G401 (cell line): ENCODE data around the gene FXYD7. TPM values are rescaled to one million over a fixed set of nuclear protein-coding genes. Genes with fewer than 3 reads are reported as not detected.

Source experiments
- DNase-seq: peaks from one replicate; pipeline ENCODE4 v3.0.0-alpha.2; 2015; ENCODE audit warnings: low spot score
- in situ Hi-C: cut with HindIII; loops from 2 replicates; pipeline ENCODE4 v1.10.0; 2016; ENCODE audit warnings: low sequenced_read_pairs, mixed read lengths
- total RNA-seq: library from RNA; depleted of rRNA; stranded (reverse); fragments of >200 nt; shearing (Covaris generic); gene quantifications from 2 replicates; pipeline ENCODE4 v1.2.3, GENCODE V29; 2014

The FXYD7 gene
- total RNA-seq, 1 experiment from 2014 or later = not detected

GRCh38 chr19:35157431-35157830 is 14.4 kb downstream of the FXYD7 start:
- in situ Hi-C loops = no loop called here
- DNase-seq = no peak

- DNase-seq = no peak
- in situ Hi-C loops = no loop called here
Observed at GRCh38 chr19:35159606-35160005, 16.6 kb downstream of the FXYD7 start.

GRCh38 chr19:35160629-35161433 is 17.8 kb downstream of the FXYD7 start:
- no peak for DNase-seq
- in situ Hi-C loops = no loop called here

DNA sequence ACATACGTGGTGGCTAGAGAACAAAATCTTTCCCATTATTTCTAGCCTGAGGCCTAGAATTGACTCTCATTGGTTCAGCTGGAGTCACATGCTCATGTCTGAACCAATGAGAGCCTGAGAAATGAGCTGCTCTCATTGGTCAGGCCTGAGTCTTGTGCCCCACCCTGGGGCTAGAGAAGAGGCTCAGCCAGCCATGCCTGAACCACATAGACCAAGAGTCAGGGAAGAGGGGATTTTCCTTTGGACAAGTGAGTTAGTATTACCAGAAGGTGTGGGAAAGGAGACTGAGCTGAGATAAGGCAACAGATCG is 18.3 kb downstream of the FXYD7 start:
- in situ Hi-C loops = no loop called here

DNA sequence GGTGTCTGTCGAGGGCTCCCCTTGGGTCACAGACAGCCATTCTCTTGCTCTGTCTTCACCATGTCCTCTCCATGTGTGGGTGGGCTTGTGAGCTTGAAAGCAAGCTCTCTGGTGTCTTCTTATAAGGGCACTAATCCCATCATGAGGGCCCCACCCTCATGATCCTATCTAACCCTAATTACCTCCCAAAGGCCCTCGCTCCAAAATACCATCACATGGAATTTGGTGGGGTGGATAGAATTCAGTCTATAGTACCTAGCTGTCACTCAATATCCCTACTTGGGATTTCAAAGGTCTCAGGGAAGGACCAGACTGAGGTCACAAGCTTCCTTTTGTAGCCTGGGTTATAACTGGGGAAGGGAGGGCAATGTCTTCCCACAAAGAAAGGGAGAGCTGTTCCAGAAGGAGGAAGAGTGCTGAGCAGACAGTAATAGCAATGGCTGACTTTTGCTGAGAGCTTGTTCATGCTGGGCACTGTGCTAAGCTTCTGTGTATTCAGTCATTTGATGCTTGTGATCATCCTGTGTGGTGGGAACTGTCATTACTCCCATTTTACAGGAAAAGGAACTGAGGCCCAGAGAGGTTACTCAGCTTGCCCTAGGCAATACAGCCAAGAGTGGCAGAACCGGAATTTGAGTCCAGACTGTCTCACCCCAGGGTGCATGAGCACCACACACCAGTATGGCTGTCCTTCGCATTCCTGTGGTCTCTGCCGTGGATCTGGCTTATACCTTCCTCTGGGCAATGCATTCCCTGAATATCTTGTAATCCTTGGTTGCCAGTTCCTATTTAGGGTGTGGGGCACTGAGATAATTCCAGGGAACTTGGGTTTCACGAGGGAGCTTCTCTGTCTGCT is 19.6 kb downstream of the FXYD7 start:
- in situ Hi-C loops = no loop called here
- no peak for DNase-seq

More for the DNA sequence above, 18.3 kb downstream of the FXYD7 start:
- DNase-seq = no peak

- no peak for DNase-seq
- in situ Hi-C loops = no loop called here
Observed at GRCh38 chr19:35164418-35164817, 21.4 kb downstream of the FXYD7 start.

- in situ Hi-C loops = no loop called here
- DNase-seq = no peak
Observed at GRCh38 chr19:35165200-35166058, 22.4 kb downstream of the FXYD7 start.

- DNase-seq = no peak
- in situ Hi-C loops = no loop called here
Observed at GRCh38 chr19:35166100-35167063, 23.3 kb downstream of the FXYD7 start.

GRCh38 chr19:35167251-35168119 is 24.4 kb downstream of the FXYD7 start:
- no peak for DNase-seq
- in situ Hi-C loops = no loop called here

DNA sequence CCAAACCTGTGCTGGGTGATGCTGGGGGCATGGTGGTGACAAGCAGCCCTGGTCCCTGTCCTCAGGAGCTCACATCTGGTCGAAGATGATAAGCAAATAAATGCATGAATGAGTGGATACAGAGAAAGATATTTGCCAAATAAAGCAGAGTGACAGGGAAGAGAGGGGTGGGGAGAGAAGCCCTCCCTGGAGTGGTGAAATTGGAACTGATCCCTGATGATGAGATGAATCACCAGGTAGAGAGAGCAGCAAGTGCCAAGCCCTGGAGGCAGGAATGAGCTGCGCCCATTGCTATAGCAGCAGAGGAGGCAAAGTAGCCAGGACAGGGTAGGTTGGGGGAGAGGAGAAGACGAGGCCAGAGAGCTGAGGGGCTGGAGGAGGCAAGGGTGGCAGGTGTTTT is 25.1 kb downstream of the FXYD7 start:
- no peak for DNase-seq
- in situ Hi-C loops = no loop called here

DNA sequence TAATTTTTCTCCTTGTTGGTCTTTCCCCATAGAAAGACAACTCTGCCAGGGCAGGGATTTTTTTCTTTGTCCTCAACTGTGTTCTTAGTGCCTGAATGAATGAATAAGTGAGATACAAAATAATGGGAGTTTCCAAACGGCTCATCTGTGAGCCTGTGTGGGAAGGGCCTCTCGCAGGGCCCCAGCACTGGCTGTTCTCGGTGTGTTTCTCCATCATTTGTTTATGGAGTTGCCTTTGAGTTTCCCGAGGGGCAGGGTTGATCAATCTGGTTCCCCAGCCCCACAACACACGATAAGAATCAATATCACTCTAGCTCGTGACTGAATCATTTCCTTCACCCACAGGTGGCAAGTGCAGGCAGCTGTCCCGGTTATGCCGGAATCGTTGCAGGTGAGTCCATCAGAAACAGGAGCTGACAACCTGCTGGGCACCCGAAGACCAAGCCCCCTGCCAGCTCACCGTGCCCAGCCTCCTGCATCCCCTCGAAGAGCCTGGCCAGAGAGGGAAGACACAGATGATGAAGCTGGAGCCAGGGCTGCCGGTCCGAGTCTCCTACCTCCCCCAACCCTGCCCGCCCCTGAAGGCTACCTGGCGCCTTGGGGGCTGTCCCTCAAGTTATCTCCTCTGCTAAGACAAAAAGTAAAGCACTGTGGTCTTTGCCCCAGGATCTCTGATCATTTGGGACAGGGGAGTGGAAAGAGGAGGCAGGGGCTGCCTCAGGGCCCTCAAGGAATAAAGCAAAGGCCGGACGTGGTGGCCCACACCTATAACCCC is 26.4 kb downstream of the FXYD7 start:
- DNase-seq = no peak
- in situ Hi-C loops = no loop called here

- DNase-seq = no peak
- in situ Hi-C loops = no loop called here
Observed at GRCh38 chr19:35170359-35171061, 27.5 kb downstream of the FXYD7 start.

- DNase-seq = no peak
- in situ Hi-C loops = no loop called here
Observed at GRCh38 chr19:35171730-35172129, 28.7 kb downstream of the FXYD7 start.

GRCh38 chr19:35174226-35174625 is 31.2 kb downstream of the FXYD7 start:
- no peak for DNase-seq
- in situ Hi-C loops = no loop called here

DNA sequence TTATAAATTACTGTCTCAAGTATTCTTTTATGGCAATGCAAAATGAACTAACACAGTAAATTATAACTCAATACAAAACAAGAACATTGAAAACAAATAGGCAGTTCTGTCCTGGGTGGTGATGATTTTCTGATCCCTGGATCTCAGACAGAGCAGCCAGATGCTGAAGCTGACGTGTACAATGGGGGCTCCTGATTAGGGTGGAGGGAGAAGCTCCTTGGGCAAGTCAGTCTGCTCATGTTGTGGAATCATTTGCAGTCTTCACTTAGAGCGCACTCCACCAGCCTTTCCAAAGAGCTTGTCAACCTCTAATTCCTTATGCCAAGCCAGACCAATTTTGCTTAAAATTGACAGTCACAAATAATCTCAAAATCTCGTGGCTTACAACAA is 33.1 kb downstream of the FXYD7 start:
- no peak for DNase-seq
- in situ Hi-C loops = no loop called here
